ENCODE measurements around the gene TSSC4.

TSSC4 gene

GRCh38 chr11:2397005-2397404, 3.5 kb upstream of the TSSC4 start:
- TF ChIP-seq CTCF (conservative IDR thresholded peaks at IDR 0.05; ENCODE audit: low read depth, low read length) = no peak
- Histone ChIP-seq H3K9ac (no peak overlapping the region), H3K27ac (no peak overlapping the region), H3K36me3 (ENCODE audit: insufficient read depth) (no peaks in the 10 kb centered on the region), H2AFZ (ENCODE audit: low read depth) (no peak overlapping the region), H3K4me1 (ENCODE audit: low read depth, poor library complexity, severe bottlenecking) (peaks cover 6% of the 10 kb centered on the region), H3K27me3 (ENCODE audit: insufficient read depth, low read depth) (no peaks in the 10 kb centered on the region), H4K20me1 (ENCODE audit: insufficient read depth) (no peaks in the 10 kb centered on the region), H3K79me2 (ENCODE audit: insufficient read depth, low read depth) (peaks cover 14% of the 10 kb centered on the region; the same call in 1 of the 2 replicates), H3K4me3 (IDR thresholded peaks at IDR 0.05; ENCODE audit: insufficient read depth, low read depth, low read length) (no peak overlapping the region), H3K4me2 (no peak overlapping the region)

- Histone ChIP-seq H3K36me3 (ENCODE audit: insufficient read depth) (no peaks in the 10 kb centered on the region), H3K27ac (0 out of 2 replicates have a peak overlapping the region, but pooled peaks have one; percentile 61), H3K4me2 (peak overlapping the region; percentile 98), H3K9ac (no peak overlapping the region), H3K4me3 (IDR thresholded peaks at IDR 0.05; ENCODE audit: insufficient read depth, low read depth, low read length) (no peak overlapping the region), H3K79me2 (ENCODE audit: insufficient read depth, low read depth) (peaks cover 17% of the 10 kb centered on the region; the same call in 1 of the 2 replicates), H4K20me1 (ENCODE audit: insufficient read depth) (no peaks in the 10 kb centered on the region), H3K4me1 (ENCODE audit: low read depth, poor library complexity, severe bottlenecking) (peaks cover 6% of the 10 kb centered on the region), H3K27me3 (ENCODE audit: insufficient read depth, low read depth) (no peaks in the 10 kb centered on the region), H2AFZ (ENCODE audit: low read depth) (no peak overlapping the region)
- TF ChIP-seq CTCF (conservative IDR thresholded peaks at IDR 0.05; ENCODE audit: low read depth, low read length) = no peak
Measured at GRCh38 chr11:2398664-2399355, 1.7 kb upstream of the TSSC4 start.

- H3K4me1 ChIP-seq (ENCODE audit: low read depth, poor library complexity, severe bottlenecking) = peaks cover 6% of the 10 kb centered on the region
- H3K79me2 ChIP-seq (ENCODE audit: insufficient read depth, low read depth) = peaks cover 17% of the 10 kb centered on the region; the same call in 1 of the 2 replicates
- H3K9ac ChIP-seq = peak overlapping the region; percentile 72
- TF ChIP-seq CTCF (conservative IDR thresholded peaks at IDR 0.05; ENCODE audit: low read depth, low read length) = no peak
- H3K27me3 ChIP-seq (ENCODE audit: insufficient read depth, low read depth) = no peaks in the 10 kb centered on the region
- no peaks in the 10 kb centered on the region for H4K20me1 ChIP-seq (ENCODE audit: insufficient read depth)
- peak overlapping the region; percentile 98 for H3K4me2 ChIP-seq
- H3K4me3 ChIP-seq (IDR thresholded peaks at IDR 0.05; ENCODE audit: insufficient read depth, low read depth, low read length) = no peak overlapping the region
- H3K36me3 ChIP-seq (ENCODE audit: insufficient read depth) = no peaks in the 10 kb centered on the region
- peak overlapping the region; percentile 61 for H3K27ac ChIP-seq
- peak overlapping the region; percentile 52; the same call in 1 of the 2 replicates for H2AFZ ChIP-seq (ENCODE audit: low read depth)
Measured at GRCh38 chr11:2399488-2400068, 972 bp upstream of the TSSC4 start.

- H4K20me1 ChIP-seq (ENCODE audit: insufficient read depth) = no peaks in the 10 kb centered on the region
- peak overlapping the region; percentile 44; the same call in 1 of the 2 replicates for H2AFZ ChIP-seq (ENCODE audit: low read depth)
- no peaks in the 10 kb centered on the region for H3K36me3 ChIP-seq (ENCODE audit: insufficient read depth)
- peak overlapping the region; percentile 79 for H3K4me2 ChIP-seq
- no peak overlapping the region for H3K4me3 ChIP-seq (IDR thresholded peaks at IDR 0.05; ENCODE audit: insufficient read depth, low read depth, low read length)
- H3K79me2 ChIP-seq (ENCODE audit: insufficient read depth, low read depth) = peaks cover 17% of the 10 kb centered on the region; the same call in 1 of the 2 replicates
- TF ChIP-seq CTCF (conservative IDR thresholded peaks at IDR 0.05; ENCODE audit: low read depth, low read length) = no peak
- no peaks in the 10 kb centered on the region for H3K27me3 ChIP-seq (ENCODE audit: insufficient read depth, low read depth)
- H3K9ac ChIP-seq = peak overlapping the region; percentile 74
- H3K4me1 ChIP-seq (ENCODE audit: low read depth, poor library complexity, severe bottlenecking) = peaks cover 6% of the 10 kb centered on the region
- H3K27ac ChIP-seq = peak overlapping the region; percentile 37
Measured at GRCh38 chr11:2400762-2401435, 349 bp downstream of the TSSC4 start.
